Measurements from ENCODE around the gene CBY2.

The CBY2 gene

GRCh38 chr13:45702869-45703391, 810 bp downstream of the CBY2 start:
- DNase-seq, result no peak

DNA sequence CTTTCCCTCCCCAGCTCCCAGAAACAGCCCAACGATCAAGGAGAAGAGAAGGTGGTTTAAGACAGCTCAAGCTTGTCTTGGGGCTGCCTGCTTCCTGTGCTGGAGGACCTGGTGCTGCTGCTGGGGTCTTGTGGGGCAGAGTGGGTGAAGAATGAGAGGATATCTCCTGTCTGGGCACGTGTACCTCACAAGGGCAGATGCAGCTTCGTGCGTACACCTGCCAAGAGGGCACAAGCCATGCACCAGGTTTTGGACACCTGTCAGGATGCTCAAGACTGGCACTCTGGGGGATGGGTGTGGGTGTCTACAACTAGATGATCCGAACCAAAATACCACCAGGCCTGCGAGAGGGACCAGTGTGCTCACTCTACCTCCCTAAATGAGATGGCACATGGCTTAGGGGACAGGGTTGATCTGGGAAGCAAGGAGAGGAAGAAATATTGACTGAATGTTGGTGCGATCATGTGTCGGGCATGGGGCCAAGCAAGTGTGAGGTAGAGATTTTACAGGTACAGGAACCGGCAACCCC, 2.2 kb downstream of the CBY2 start:
- DNase-seq, result no peak

DNA sequence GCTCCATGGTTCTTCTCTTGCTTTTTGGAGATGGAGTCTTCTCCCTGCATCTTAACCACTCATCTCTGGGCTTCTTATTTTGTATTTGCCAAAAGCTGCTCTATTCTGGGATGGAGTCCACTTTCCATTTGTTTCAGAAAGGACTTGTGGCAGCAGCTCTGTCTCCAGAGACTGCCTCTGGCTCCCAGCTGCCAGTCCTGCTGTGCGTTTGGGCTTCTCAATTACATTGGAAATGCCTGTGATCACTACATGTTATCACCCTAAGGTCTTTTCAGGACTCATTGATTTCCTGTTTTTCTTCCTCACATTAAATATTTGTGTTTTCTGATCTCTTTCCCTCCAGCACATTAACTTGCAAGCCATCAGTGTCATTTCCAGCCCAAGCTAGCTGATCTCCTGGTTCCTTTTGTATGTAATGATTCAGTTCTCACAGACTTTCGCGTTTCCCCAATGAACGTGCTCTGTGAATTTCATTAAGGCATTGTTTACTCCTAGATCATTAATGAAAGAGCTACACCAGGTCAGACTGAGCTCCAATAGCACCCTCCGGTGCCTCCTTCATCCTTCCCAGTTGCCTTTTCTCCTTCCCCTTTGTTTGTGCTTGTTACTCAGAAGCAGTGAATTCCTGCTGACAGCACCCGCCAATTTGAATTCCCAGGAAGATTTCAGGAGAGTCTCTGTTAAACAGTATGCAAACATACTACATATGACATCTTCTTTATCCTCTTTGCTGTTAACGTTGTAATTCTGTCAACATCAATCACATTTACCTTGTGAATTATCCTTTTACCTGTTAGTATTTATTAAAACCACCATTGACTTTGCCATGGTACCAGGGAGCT, 3.0 kb downstream of the CBY2 start:
- DNase-seq, result no peak

GRCh38 chr13:45705918-45706317, 3.8 kb downstream of the CBY2 start:
- no peak for DNase-seq

- DNase-seq, result no peak
Observed at GRCh38 chr13:45707516-45708100, 5.5 kb downstream of the CBY2 start.

DNA sequence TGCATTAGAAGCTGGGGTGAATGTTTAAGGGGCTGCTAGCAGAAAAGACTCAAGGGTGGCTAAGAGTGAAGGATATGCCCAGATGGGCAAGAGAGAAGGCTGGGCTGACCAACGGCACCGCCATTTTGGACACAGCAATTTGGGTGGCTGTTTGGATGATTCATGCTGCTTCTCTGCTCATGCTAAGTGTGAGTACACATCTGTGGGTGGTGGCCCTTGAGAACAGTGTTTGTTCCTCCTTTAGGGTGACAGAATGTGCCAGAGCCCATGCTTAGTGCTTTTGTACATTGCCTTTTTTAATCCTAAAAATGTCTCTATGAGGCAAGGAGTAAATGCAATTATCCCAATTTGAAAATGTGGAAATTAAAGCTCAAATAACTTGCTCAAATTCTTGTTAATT, 9.8 kb downstream of the CBY2 start:
- no peak for DNase-seq

DNA sequence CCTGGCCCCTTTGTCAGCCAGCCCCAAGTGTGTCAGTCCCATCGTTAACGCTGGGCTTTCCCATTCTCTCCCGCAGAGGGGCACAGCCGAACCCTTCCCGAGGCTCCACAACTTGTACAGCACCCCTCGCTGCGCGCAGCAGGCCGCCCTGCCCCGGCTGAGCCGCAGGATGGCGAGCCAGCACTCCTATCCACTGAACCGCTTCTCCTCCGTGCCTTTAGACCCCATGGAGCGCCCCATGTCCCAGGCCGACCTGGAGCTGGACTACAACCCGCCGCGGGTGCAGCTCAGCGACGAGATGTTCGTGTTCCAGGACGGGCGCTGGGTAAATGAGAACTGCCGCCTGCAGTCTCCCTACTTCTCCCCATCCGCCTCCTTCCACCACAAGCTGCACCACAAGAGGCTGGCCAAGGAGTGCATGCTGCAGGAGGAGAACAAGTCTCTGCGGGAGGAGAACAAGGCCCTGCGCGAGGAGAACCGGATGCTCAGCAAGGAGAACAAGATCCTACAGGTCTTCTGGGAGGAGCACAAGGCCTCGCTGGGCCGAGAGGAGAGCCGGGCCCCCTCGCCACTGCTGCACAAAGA, 11.1 kb downstream of the CBY2 start:
- no peak for DNase-seq

GRCh38 chr13:45713721-45714120, 11.6 kb downstream of the CBY2 start:
- DNase-seq, result no peak

GRCh38 chr13:45714170-45714569, 12.1 kb downstream of the CBY2 start:
- no peak for DNase-seq

GRCh38 chr13:45715351-45715750, 13.2 kb downstream of the CBY2 start:
- no peak for DNase-seq

- no peak for DNase-seq
Observed at GRCh38 chr13:45717349-45717748, 15.2 kb downstream of the CBY2 start.

- peak in 1 of 2 donors; percentile 0 for DNase-seq
Observed at GRCh38 chr13:45718063-45718462, 15.9 kb downstream of the CBY2 start.

DNA sequence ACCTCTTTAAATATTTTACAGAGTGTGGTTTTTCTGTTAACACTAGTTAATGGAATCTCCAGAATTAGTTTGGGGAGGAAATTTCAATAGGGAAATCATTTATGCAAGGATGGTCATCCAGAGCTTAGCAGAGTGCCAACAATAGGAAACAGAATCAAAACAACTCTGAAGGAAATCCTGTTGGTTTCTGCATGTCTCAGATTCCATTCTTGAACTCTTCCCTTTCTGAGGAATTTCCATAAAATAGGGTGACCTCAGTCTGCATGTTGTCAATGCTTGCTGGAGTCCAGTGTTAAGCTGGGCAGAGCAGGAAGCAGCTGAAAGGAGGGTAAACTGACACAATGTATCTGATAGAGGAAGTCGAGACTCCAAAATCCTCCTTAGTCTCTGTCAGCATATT, 16.9 kb downstream of the CBY2 start:
- DNase-seq, result no peak

DNA sequence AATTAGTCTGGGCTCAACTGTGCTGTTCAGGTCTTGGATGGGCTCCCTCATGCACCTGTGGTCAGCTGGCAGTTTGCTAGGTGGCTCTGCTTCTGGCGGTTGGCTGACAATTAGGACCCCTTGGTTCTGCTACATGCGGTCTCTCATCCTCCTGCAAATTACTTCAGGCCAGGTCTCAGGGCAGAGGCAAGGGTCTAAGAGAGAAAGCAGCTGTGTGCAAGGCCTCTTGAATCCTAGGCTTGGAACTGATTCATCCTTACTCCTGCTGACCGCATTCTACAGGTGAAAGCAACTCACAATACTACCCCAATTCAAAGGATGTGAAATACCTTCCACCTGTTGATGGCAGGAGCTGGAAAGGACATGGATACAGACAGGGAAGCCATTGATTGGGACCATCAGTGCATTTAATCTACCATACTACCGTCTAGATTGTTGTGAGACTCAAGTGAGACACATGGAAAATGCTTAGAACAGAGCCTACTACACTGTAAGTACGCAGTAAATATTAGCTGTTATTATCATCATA, 19.1 kb downstream of the CBY2 start:
- no peak for DNase-seq

GRCh38 chr13:45723798-45724197, 21.7 kb downstream of the CBY2 start:
- DNase-seq, result no peak

DNA sequence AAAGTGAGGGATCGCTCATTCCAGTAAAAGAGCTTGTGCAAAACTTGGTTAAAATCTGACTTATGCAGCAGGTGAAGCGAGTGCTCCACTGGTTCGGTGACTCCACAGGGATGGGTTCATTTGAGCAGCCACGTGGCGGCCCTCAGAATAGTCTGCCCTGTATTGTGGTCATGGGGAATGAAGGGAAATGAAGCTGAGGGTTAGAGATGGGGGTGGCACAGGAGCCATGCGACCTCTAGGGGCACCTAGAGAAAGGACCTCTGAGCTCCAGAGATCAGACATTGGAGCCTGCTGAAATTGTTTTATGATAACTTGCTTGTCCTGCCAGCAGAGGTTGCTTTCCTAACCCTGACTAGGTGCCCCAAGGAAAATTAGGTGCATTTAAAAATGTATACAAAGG, 26.6 kb downstream of the CBY2 start:
- DNase-seq, result no peak

GRCh38 chr13:45731455-45731854, 29.3 kb downstream of the CBY2 start:
- no peak for DNase-seq

DNA sequence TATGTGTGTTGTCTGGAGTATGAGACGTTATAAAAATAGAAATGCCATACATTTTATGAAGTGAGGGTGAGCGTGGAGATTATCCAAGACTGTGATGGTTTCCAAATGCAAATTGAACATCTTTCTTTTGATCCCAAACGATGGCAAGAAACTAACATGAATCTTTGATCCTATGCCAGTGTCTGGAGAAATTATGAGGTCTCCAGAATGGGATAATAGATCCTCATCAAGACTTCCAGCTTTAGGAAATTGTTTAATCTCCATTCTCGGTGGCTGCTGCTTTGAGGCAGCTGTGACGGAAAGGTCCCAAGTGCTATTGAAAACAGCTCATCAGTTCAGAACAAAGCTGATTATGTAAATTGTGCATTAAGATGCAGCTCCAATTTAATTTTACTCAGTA, 30.8 kb downstream of the CBY2 start:
- DNase-seq, result no peak

DNA sequence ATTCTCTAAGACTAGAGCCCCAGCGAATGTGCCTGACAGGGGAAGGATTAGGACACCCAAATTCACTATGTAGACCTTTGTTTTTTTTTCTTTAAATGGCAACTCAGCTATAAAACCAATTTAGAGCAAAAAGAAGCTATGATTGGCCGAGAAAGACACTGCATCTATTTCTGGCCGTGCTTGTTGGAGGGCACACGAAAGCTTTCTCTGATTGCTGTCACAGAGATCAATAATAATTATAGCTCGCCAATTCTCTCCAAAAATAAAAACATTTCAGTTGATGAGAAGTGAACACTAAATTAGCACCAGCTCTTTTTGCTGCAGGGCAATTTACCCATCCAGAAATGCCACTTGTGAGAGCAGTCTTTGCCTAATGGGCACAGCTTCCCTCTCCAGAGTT, 31.2 kb downstream of the CBY2 start:
- DNase-seq, result no peak

- DNase-seq, result no peak
Observed at GRCh38 chr13:45737571-45738017, 35.5 kb downstream of the CBY2 start.

GRCh38 chr13:45742985-45743384, 40.9 kb downstream of the CBY2 start:
- DNase-seq, result no peak

DNA sequence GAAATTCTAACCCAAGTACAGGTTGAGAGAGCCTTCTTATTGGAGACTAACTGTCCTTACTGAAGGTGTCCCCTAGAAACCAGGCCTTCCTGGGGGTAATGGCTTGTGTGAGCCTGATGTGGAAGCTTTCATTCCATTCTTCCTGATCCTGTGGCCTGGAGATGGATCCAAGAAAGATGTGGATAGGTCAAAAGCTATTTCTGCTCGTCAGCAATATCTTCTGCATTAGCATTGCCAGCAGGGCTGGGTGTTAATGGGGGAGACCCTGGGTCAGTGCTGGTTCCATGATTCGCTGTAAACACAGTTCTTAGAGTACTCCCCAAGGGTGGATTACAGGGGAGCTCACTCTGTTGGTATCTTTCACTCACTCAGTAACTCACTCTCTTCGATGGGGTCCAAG, 42.9 kb downstream of the CBY2 start:
- no peak for DNase-seq

GRCh38 chr13:45747071-45747470, 45.0 kb downstream of the CBY2 start:
- DNase-seq, result no peak

All from hippocampal formation (tissue), 2 donors.